HL-60 (cell line): ENCODE data around the gene CCL27.
A peak's percentile ranks its signal among the peaks of the same experiment; 100 is the strongest.

Experiments
- DNase-seq, 2 experiments: peaks; one replicate each; pipeline ENCODE4 v3.0.0-alpha.2; 2010 to 2020; ENCODE audit warnings: low read depth in 1 of 2, low spot score in 1 of 2
- H3K27ac ChIP-seq: fragments of 250-450 bp; sonication (Bioruptor Pico); replicated peaks from 2 replicates; pipeline ENCODE4 v1.5.1; 2020; ENCODE audit warnings: mild to moderate bottlenecking, moderate library complexity
- H3K27me3 ChIP-seq: fragments of 250-450 bp; sonication (Bioruptor Pico); 2 replicates; pipeline ENCODE4 v1.5.1; 2021; ENCODE audit warnings: mild to moderate bottlenecking, moderate library complexity; ENCODE audit not compliant: insufficient read depth, poor library complexity, severe bottlenecking
- H3K4me3 ChIP-seq: replicated peaks from 2 replicates; pipeline ENCODE4 v1.5.1; 2011; ENCODE audit warnings: mild to moderate bottlenecking, control low read depth, low read length; ENCODE audit not compliant: insufficient read depth
- CTCF ChIP-seq: IDR thresholded peaks from one replicate; pipeline ENCODE4 v1.5.1; 2011; ENCODE audit warnings: low read length, control low read depth, inconsistent platforms; ENCODE audit not compliant: insufficient read depth
- GABPA ChIP-seq: IDR thresholded peaks from 2 replicates; pipeline ENCODE4 v1.6.1; 2012; ENCODE audit warnings: low read depth
- POLR2AphosphoS5 ChIP-seq: IDR thresholded peaks from 2 replicates; pipeline ENCODE4 v1.6.1; 2012; ENCODE audit warnings: low read depth
- REST ChIP-seq: IDR thresholded peaks from 2 replicates; pipeline ENCODE4 v1.6.1; 2012; ENCODE audit warnings: low read depth; ENCODE audit not compliant: insufficient replicate concordance
- SPI1 ChIP-seq: IDR thresholded peaks from 2 replicates; pipeline ENCODE4 v1.6.1; 2012; ENCODE audit warnings: low read depth, mild to moderate bottlenecking, borderline replicate concordance

The CCL27 gene

GRCh38 chr9:34629491-34629808 lies 33.0 kb downstream of the CCL27 start:
- Histone ChIP-seq H3K27ac (no peak overlapping the region), H3K27me3 (peaks cover 50% of the 10 kb centered on the region), H3K4me3 (no peak overlapping the region)
- no peak for DNase-seq
- TF ChIP-seq GABPA (no peak), CTCF (no peak)

GRCh38 chr9:34628656-34629490 lies 33.6 kb downstream of the CCL27 start, which contains the start of gene ARID3C:
Gene ARID3C, minus strand, starts transcription at chr9:34629066. Its CDS starts 1,052 bp downstream, at chr9:34628014.
- H3K4me3 ChIP-seq: peak within 1 kb of the TSS; percentile 21
- no peak for DNase-seq
- peaks cover 55% of the 10 kb centered on the region for H3K27me3 ChIP-seq
- no peak within 1 kb of the TSS for H3K27ac ChIP-seq
- TF ChIP-seq POLR2AphosphoS5 (no peak), CTCF (no peak), REST (no peak), GABPA (no peak), SPI1 (no peak)

GRCh38 chr9:34627716-34628655 lies 34.5 kb downstream of the CCL27 start:
- no peak for DNase-seq
- H3K27me3 ChIP-seq: peaks cover 63% of the 10 kb centered on the region
- H3K27ac ChIP-seq: no peak overlapping the region
- H3K4me3 ChIP-seq: no peak overlapping the region
- TF ChIP-seq GABPA (no peak), POLR2AphosphoS5 (no peak), SPI1 (no peak), REST (no peak)

- H3K27me3 ChIP-seq: peaks cover 68% of the 10 kb centered on the region
- TF ChIP-seq SPI1: no peak
- no peak for TF ChIP-seq POLR2AphosphoS5
- no peak for TF ChIP-seq GABPA
- TF ChIP-seq CTCF: no peak
- TF ChIP-seq REST: no peak
- DNase-seq: no peak
- H3K27ac ChIP-seq: no peak overlapping the region
- H3K4me3 ChIP-seq: no peak overlapping the region
Measured at GRCh38 chr9:34625186-34625486, 37.3 kb downstream of the CCL27 start.
